HEK293 (cell line): ENCODE measurements around the gene NFKB1.

Experiments
- CTCF ChIP-seq: fragments of 450-650 bp; formaldehyde crosslinking; IDR thresholded peaks from 2 replicates; pipeline ENCODE4 v1.5.1; 2016; ENCODE audit warnings: missing biosample characterization, missing genetic modification characterization
- TSHZ1 ChIP-seq: fragments of 450-650 bp; formaldehyde crosslinking; IDR thresholded peaks from 2 replicates; pipeline ENCODE4 v1.5.1; 2016; ENCODE audit warnings: missing biosample characterization, missing genetic modification characterization, borderline replicate concordance
- ZNF555 ChIP-seq: fragments of 450-650 bp; formaldehyde crosslinking; conservative IDR thresholded peaks from 2 replicates; pipeline ENCODE4 v1.5.1; 2017; ENCODE audit warnings: missing biosample characterization, mild to moderate bottlenecking, missing genetic modification characterization, inconsistent platforms
- ZNF580 ChIP-seq: fragments of 450-650 bp; formaldehyde crosslinking; IDR thresholded peaks from 2 replicates; pipeline ENCODE4 v1.5.1; 2016; ENCODE audit warnings: missing biosample characterization, missing genetic modification characterization
- ZSCAN18 ChIP-seq: fragments of 450-650 bp; formaldehyde crosslinking; IDR thresholded peaks from 2 replicates; pipeline ENCODE4 v1.5.1; 2016; ENCODE audit warnings: missing biosample characterization, missing genetic modification characterization

GRCh38 chr4:102584091-102584490 is 82.9 kb downstream of the NFKB1 start:
- TF ChIP-seq CTCF (no peak), ZSCAN18 (no peak), TSHZ1 (tag by site-specific recombination) (no peak), ZNF555 (tag by site-specific recombination) (no peak), ZNF580 (no peak)
